Amygdala (tissue), 56 donors: ENCODE measurements around the gene GIT1.

Source experiments
- DNase-seq, 56 donors: peaks; one replicate each; lab custom pipeline; 2025; lab: John Stamatoyannopoulos, UW

Gene GIT1

GRCh38 chr17:29595107-29595942, 5.9 kb upstream of the GIT1 start:
- DNase-seq: no peak

DNA sequence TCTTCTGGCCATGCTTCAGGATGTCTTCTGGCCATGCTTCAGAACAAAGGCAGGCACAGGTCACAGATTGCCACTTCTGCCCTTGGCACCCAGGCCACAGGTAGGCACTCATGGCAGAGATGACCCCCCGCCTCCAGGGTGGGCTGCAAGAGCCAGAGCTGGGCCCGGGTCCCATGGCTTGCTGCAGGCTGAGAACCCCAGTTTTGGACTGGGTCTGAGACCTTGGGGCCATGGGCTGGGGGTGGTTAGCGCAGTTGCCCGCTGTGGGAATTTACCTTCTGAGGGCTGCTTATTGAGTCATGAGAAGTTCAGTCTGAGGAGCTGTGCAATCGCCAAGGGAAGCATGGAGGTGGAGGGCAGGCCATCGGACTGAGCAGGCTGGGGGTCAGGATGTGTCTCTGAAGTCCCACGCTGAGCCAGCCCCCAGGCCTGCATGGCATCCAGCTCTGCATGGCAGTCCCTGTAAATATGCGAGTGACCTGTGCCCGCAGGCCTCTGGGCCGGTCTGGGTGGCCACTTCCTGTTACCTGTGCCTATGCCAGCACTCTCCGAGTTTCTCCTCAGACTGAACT, 5.2 kb upstream of the GIT1 start:
- no peak for DNase-seq

DNA sequence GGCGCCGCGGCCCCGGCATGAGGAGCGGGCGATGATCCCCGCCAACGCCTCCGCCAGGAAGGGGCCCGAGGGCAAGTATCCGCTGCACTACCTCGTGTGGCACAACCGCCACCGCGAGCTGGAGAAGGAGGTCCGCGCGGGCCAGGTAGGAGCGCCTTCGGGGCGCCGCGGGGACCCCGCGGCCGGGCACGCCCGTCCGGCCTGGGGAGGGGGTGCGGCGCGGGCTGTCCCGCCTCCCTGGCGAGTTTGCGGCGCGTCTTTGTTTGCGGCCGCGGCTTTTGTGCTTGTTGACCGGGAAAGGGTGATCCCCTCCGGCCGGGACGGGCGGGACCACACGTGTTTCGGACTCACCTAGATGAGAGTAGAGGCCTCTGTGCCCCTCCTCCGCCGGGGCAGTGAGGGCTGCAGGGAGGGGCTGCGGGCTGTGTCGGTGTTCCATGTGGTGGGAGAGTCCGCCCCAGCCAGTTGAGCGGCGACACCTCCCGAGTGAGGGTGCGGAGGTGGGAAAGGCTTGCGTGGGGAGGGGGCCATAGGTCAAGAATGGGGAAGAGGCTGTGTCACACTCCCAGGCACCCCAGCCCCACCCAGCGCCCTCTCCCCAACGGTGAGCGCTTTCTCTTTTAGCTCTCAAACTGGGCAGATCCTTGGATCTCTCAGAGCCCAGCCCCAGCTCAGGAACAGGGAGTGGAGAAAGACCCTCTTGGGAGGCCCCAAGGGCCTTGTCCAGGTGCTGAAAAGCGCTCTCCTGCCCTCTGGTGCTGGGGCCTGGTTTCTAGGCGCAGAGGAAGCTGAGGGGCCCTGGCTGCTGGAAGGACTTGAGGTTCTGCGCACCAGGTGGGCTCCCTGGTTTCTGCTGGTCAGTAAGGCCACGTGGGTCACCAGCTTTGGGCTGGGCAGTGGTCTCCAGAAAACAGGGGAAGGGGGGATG, 4.4 kb upstream of the GIT1 start:
- DNase-seq: peak in 3 of 56 donors; percentile 24 to 37 (median 29)

DNA sequence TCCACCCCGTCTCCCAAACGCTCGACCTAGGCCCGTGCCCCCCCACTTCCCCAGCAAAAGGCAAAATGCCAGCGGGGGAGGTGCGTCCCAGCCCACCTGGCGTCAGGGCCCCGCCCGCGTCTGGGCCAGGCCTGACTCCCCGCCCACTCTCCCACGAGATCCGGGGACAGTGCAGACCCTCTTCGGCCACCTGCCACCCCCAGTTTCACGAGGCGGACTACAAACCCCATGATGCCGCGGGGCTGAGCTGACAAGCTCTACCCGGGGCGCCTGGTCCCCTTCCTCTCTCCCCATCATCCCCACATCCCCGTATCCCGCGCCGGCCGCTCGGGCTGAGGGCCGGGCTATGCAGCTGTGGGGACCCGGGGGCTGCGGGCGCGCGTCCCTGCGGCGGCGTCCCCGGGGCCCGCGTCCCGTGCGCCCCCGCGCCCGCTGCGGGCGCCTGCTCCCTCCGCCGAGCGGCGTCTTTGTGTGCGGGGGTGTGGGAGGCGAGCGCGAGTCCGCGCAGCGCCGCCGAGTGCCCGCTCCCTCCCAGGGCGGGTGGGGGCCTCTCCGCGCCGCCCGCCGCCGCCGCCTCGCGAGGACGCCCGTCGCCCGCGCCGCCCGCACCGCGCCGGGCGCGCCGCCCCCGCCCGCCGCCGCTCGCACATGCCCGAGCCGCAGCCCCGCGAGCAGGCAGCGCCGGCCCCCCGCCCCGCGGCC, 3.6 kb upstream of the GIT1 start, which contains the start of gene ANKRD13B:
TSS of gene ANKRD13B (plus strand) at position 283 of the 702 bp plus-strand sequence. CDS start 490 bp downstream, outside the sequence.
- DNase-seq: peak in 46 of 56 donors; percentile 28 to 83 (median 60)

GRCh38 chr17:29591737-29592608, 2.5 kb upstream of the GIT1 start:
- peak in 55 of 56 donors; percentile 39 to 94 (median 84) for DNase-seq

DNA sequence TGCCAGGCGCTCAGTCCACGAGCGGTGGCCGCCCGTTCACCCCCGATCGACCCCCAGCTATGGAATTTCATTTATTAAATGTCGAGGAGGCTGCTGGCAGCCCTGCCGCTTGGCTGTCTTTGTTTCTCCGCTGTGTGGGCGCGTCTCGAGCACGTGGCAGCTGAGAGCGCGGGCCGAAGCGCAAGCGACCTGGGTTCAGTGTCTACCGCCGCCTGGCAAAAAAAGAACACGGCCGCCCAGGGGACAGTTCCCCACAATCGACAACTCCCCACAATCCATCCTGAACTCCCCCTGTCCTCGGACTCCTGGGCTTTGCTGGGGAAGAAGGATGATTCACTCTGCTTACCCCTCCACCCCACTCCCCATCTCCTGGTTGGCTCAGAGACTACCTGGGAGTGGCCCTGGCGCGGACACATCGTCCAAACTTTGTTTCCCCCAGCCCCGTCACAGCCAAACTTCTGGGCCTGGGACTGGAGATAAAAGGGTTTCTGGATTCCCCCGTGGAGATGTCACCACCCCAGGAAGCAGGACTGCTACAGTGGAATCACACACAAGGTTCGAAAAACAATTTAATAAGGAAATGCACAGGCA, 1.8 kb upstream of the GIT1 start:
- peak in 19 of 56 donors; percentile 28 to 70 (median 57) for DNase-seq

DNA sequence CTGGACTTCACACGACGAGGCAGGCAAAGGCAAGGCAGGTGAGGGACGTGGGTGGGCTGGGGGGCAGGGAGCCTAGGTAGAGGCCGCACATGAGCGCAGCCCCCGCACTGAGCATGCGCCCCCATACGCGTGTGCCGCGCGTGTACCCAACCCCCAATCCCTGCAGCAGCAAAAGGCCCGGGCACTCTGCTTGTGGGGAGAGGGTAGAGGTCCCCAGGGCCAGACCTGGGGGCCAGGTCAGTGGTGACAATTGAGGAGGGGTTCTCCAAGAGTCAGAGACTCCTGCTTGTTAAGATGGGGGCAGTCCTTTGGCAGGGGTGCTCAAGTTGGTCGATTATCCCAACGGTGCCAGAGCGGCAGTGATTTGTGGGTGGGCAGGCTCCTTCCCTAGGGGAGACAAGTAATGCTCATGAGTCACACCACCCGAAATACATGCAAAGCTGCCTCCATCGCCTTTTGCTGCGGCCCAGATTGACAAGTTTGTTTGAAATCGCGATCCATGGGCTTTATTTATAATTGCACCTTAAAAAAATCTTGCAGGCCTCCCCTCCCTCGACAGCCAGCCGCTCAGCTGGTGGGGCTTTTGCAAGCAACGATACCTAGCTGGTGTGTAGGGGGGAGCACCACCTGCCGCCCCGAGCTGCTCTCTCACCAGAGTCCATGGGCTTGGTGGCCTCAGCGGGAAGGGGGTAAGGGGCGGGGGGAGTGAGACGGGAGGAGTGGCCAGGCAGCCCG, 1.1 kb upstream of the GIT1 start:
- DNase-seq: peak in 15 of 56 donors; percentile 28 to 70 (median 57)

GRCh38 chr17:29588562-29589411, 661 bp downstream of the GIT1 start:
- peak in 16 of 56 donors; percentile 22 to 55 (median 38) for DNase-seq

DNA sequence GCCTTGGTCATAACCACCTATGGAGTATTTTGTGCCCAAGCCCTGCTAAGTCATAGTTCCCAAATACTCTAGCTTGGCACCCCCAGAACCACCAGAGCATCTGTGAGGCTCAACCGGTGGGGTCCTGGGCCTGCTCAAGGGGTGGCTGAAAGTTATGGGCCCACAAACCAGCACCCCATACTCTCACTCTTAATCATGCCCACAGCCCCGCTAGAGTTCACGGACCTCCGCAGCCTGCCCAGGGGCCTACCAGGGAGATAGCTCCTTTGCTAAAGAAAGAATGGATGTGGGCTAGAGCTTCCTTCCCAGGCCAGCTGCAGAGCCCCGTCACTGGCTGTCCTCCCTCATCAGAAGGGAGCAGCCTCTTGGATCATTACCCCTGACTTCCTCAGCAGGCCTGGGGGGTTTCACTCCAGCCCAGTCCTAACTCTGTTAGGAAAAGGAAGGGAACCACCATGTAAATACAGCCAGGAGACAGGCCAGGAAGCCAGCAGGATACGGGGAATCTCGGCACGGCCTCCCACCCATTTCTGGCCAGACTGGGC, 1.4 kb downstream of the GIT1 start:
- no peak for DNase-seq

- no peak for DNase-seq
Measured at GRCh38 chr17:29587591-29587990, 1.9 kb downstream of the GIT1 start.

GRCh38 chr17:29586676-29587469, 2.6 kb downstream of the GIT1 start:
- no peak for DNase-seq

DNA sequence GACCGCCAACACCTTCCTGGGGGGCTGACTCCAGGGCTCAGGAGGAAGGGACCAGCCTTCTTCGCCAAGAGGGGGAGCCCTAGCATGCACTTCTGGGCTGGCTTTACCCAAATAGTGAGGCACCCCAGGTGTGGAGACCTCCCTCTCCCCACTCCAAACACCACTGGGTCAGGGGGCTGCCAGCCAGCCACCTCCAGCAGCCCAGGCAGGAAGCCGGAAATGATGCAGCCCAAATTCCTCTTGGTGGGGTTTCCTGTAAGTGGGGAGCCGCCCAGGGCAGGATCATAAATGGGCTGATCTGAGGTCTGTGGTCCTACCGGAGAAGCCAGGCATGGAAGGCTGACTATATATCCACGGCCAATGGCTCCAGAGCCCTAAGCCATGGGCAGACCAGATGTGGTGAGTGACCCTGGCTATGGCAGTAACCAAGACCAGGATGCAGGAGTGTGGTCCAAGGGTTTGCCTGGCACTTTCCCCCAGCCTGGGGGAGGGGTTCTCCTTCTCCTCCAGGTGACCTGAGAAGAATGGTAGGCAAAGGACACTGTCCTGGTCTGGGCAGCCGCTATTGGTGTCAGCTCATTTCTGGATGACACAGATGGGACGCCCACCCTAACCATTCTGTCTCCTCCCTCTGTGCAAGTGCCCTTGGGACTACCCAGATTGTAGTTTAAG, 4.2 kb downstream of the GIT1 start:
- DNase-seq: no peak

- peak in 49 of 56 donors; percentile 33 to 89 (median 71) for DNase-seq
Measured at GRCh38 chr17:29584452-29585079, 4.9 kb downstream of the GIT1 start.

GRCh38 chr17:29583324-29584248, 5.9 kb downstream of the GIT1 start:
- DNase-seq: no peak
